SK-N-SH (cell line): ENCODE data around the gene WIPF3. TPM values are rescaled to one million over a fixed set of nuclear protein-coding genes. Genes with fewer than 3 reads are reported as not detected.

ENCODE experiments used
- CTCF ChIA-PET: fragments of 300-600, 350-600 bp; formaldehyde crosslinking; extraction: SDS; loops from one replicate; lab custom pipeline; 2021; lab: Yijun Ruan, JAX
- POLR2A ChIA-PET: fragments of 350-600 bp; sonication (Branson Sonifier 250); formaldehyde crosslinking; extraction: SDS; loops from one replicate; lab custom pipeline; 2020; ENCODE audit warnings: antibody characterized with exemption, inconsistent platforms; lab: Yijun Ruan, JAX
- DNase-seq: peaks from one replicate; pipeline ENCODE4 v3.0.0; 2012
- H2AFZ ChIP-seq: fragments of 200-600 bp; sonication (generic); 2 replicates; pipeline ENCODE4 v1.8.1; 2016; ENCODE audit warnings: antibody characterized with exemption, mild to moderate bottlenecking, low read depth
- H3F3A ChIP-seq: fragments of 200-600 bp; sonication (generic); replicated peaks from 2 replicates; pipeline ENCODE3; 2016; ENCODE audit warnings: antibody characterized with exemption, mild to moderate bottlenecking; ENCODE audit not compliant: insufficient read depth
- H3K27ac ChIP-seq, 2 experiments: fragments of 200-500 bp in 1 of 2; fragments of 200-600 bp in 1 of 2; sonication (Bioruptor generic) in 1 of 2; sonication (generic), shearing (Covaris generic) in 1 of 2; 2 replicates each; pipeline versions ENCODE4 v1.5.1 to v1.6.1; 2014 to 2016; ENCODE audit warnings: low read depth in 2 of 2, inconsistent platforms in 1 of 2, low read length in 1 of 2, mild to moderate bottlenecking in 1 of 2, mixed read lengths in 1 of 2
- H3K27me3 ChIP-seq: fragments of 200-600 bp; sonication (generic), shearing (Covaris generic); 2 replicates; pipeline ENCODE4 v1.6.1; 2016; ENCODE audit warnings: mixed run types; ENCODE audit not compliant: insufficient read depth
- H3K36me3 ChIP-seq, 2 experiments: fragments of 200-500 bp in 1 of 2; fragments of 200-600 bp in 1 of 2; sonication (Bioruptor generic) in 1 of 2; sonication (generic) in 1 of 2; replicated peaks in 1 of 2; 2 replicates each; pipeline versions ENCODE3 to v1.5.1; 2014 to 2016; ENCODE audit warnings: low read length in 1 of 2, mild to moderate bottlenecking in 1 of 2; ENCODE audit not compliant: insufficient read depth in 2 of 2, control insufficient read depth in 1 of 2
- H3K4me1 ChIP-seq, 2 experiments: fragments of 200-500 bp in 1 of 2; fragments of 200-600 bp in 1 of 2; sonication (Bioruptor generic) in 1 of 2; sonication (generic), shearing (Covaris generic) in 1 of 2; 2 replicates each; pipeline versions ENCODE4 v1.5.1 to v1.6.1; 2014 to 2016; ENCODE audit warnings: low read depth in 1 of 2, low read length in 1 of 2, mixed run types in 1 of 2; ENCODE audit not compliant: insufficient read depth in 2 of 2, control insufficient read depth in 1 of 2
- H3K4me2 ChIP-seq: fragments of 200-600 bp; sonication (generic), shearing (Covaris generic); 2 replicates; pipeline ENCODE4 v1.6.1; 2017; ENCODE audit warnings: mixed run types
- H3K4me3 ChIP-seq, 2 experiments: fragments of 200-500 bp in 1 of 2; fragments of 200-600 bp in 1 of 2; sonication (Bioruptor generic) in 1 of 2; sonication (generic), shearing (Covaris generic) in 1 of 2; 2 replicates each; pipeline versions ENCODE4 v1.5.1 to v1.8.1; 2014 to 2016; ENCODE audit warnings: low read depth in 2 of 2, inconsistent platforms in 1 of 2, low read length in 1 of 2, mild to moderate bottlenecking in 1 of 2, mixed read lengths in 1 of 2, moderate library complexity in 1 of 2
- H3K79me2 ChIP-seq: fragments of 200-600 bp; sonication (generic); 2 replicates; pipeline ENCODE4 v1.8.1; 2017; ENCODE audit warnings: mild to moderate bottlenecking; ENCODE audit not compliant: insufficient read depth
- H3K9ac ChIP-seq: fragments of 200-600 bp; sonication (generic); 2 replicates; pipeline ENCODE4 v1.6.1; 2017; ENCODE audit warnings: mixed run types
- H3K9me2 ChIP-seq: fragments of 200-600 bp; sonication (generic); 2 replicates; pipeline ENCODE4 v1.6.1; 2017; ENCODE audit warnings: mixed run types
- H3K9me3 ChIP-seq: fragments of 200-600 bp; sonication (generic); 2 replicates; pipeline ENCODE4 v1.6.1; 2017; ENCODE audit warnings: mixed run types, mild to moderate bottlenecking, moderate library complexity
- H4K20me1 ChIP-seq: fragments of 200-600 bp; sonication (generic); 2 replicates; pipeline ENCODE4 v1.6.1; 2017; ENCODE audit warnings: mild to moderate bottlenecking, mixed run types; ENCODE audit not compliant: insufficient read depth
- ELF1 ChIP-seq: IDR thresholded peaks from 2 replicates; pipeline ENCODE4 v1.4.0; 2012
- EP300 ChIP-seq, 2 experiments: IDR thresholded peaks; 2 replicates each; pipeline versions ENCODE4 v1.4.0 to v1.6.1; 2012; ENCODE audit warnings: borderline replicate concordance in 1 of 2, low read depth in 1 of 2, low read length in 1 of 2
- EZH2phosphoT487 ChIP-seq: fragments of 200-600 bp; sonication (generic); IDR thresholded peaks from 2 replicates; pipeline ENCODE4 v1.6.1; 2017; ENCODE audit warnings: low read depth, mixed run types, mild to moderate bottlenecking, antibody characterized with exemption, moderate library complexity, borderline replicate concordance
- FOXJ3 ChIP-seq: sonication (generic); formaldehyde crosslinking; IDR thresholded peaks from 2 replicates; pipeline ENCODE4 v1.5.1; 2020; ENCODE audit warnings: mild to moderate bottlenecking, missing genetic modification reagents
- GABPA ChIP-seq: IDR thresholded peaks from 2 replicates; pipeline ENCODE4 v1.4.0; 2012; ENCODE audit warnings: low read depth, mild to moderate bottlenecking
- JUND ChIP-seq: IDR thresholded peaks from 2 replicates; pipeline ENCODE4 v1.4.0; 2012
- MEF2A ChIP-seq: IDR thresholded peaks from 2 replicates; pipeline ENCODE4 v1.4.0; 2012; ENCODE audit warnings: low read depth, borderline replicate concordance
- MXI1 ChIP-seq: IDR thresholded peaks from 2 replicates; pipeline ENCODE4 v1.6.1; 2012; ENCODE audit warnings: mild to moderate bottlenecking, low read depth, low read length, improper control_type of control experiment
- RAD21 ChIP-seq: IDR thresholded peaks from 2 replicates; pipeline ENCODE4 v1.6.1; 2012; ENCODE audit warnings: mild to moderate bottlenecking, low read length
- REST ChIP-seq: IDR thresholded peaks from 2 replicates; pipeline ENCODE4 v1.6.1; 2012; ENCODE audit warnings: mild to moderate bottlenecking, low read depth, low read length, moderate library complexity
- RXRA ChIP-seq: IDR thresholded peaks from 2 replicates; pipeline ENCODE4 v1.4.0; 2012; ENCODE audit warnings: low read depth, mild to moderate bottlenecking, borderline replicate concordance
- SIN3A ChIP-seq: IDR thresholded peaks from 2 replicates; pipeline ENCODE4 v1.6.1; 2012; ENCODE audit warnings: low read depth, mild to moderate bottlenecking, low read length, moderate library complexity, borderline replicate concordance
- TAF1 ChIP-seq: IDR thresholded peaks from 2 replicates; pipeline ENCODE4 v1.6.1; 2012; ENCODE audit warnings: low read depth, mild to moderate bottlenecking, low read length, moderate library complexity, borderline replicate concordance
- TEAD4 ChIP-seq: IDR thresholded peaks from 2 replicates; pipeline ENCODE4 v1.4.0; 2012; ENCODE audit warnings: mild to moderate bottlenecking, borderline replicate concordance; ENCODE audit not compliant: insufficient read depth
- USF1 ChIP-seq: IDR thresholded peaks from 2 replicates; pipeline ENCODE4 v1.4.0; 2012; ENCODE audit warnings: low read depth, borderline replicate concordance
- ZBTB33 ChIP-seq: IDR thresholded peaks from 2 replicates; pipeline ENCODE4 v1.4.0; 2012; ENCODE audit warnings: low read depth, borderline replicate concordance
- WGBS: methylation state at CpG from one replicate; pipeline ENCODE4 v1.1.6; 2017; ENCODE audit warnings: low lambda C conversion rate; 5-methylcytosine and 5-hydroxymethylcytosine counted together
- polyA plus RNA-seq, 3 experiments: library from polyadenylated mRNA; depleted of rRNA; stranded (reverse); fragments of >200 nt; gene quantifications; 2 replicates each; pipeline ENCODE4 v1.2.3, GENCODE V29; 2012

The WIPF3 gene
- polyA plus RNA-seq, 1 of the 3 experiments (the other 2 are of a cell fraction), result 0.02 TPM

- no peak for TF ChIP-seq ELF1
- TF ChIP-seq TEAD4, result no peak
- no peak for TF ChIP-seq EZH2phosphoT487
- TF ChIP-seq ZBTB33, result no peak
- TF ChIP-seq EP300 (IDR thresholded peaks at IDR 0.05; ENCODE audit: borderline replicate concordance in 1 of 2, low read depth in 1 of 2, low read length in 1 of 2), result no peak
- no peak for TF ChIP-seq MEF2A
- TF ChIP-seq MXI1, result no peak
- TF ChIP-seq RAD21, result no peak
- no peak for TF ChIP-seq FOXJ3 (CRISPR knock-in tag)
- TF ChIP-seq USF1, result no peak
- TF ChIP-seq GABPA, result no peak
- no peak for TF ChIP-seq REST
- no peak for TF ChIP-seq SIN3A
- no peak for TF ChIP-seq RXRA
- no peak for TF ChIP-seq TAF1
- no peak for TF ChIP-seq JUND
- H3K9ac ChIP-seq, result no peak overlapping the region
- no peaks in the 10 kb centered on the region for H3K79me2 ChIP-seq
- ChIA-PET POLR2A (no interaction called here), CTCF (interaction anchor here (0.6 kb wide), 1 partner anchor 1276 kb away, joined by 3 read pairs; no protein-coding TSS in a partner anchor)
- no peak overlapping the region for H2AFZ ChIP-seq
- WGBS, result 49% methylated on average over 3 of the region's 3 CpGs
- no peaks in the 10 kb centered on the region for H4K20me1 ChIP-seq
- H3F3A ChIP-seq, result no peaks in the 10 kb centered on the region
- H3K9me3 ChIP-seq, result no peaks in the 10 kb centered on the region
- H3K36me3 ChIP-seq, result no peaks in the 10 kb centered on the region
- H3K27me3 ChIP-seq, result no peaks in the 10 kb centered on the region
- no peak overlapping the region for H3K4me2 ChIP-seq
- DNase-seq, result no peak
- H3K27ac ChIP-seq, result no peak overlapping the region
- H3K4me3 ChIP-seq, result no peak overlapping the region
- H3K9me2 ChIP-seq, result no peaks in the 10 kb centered on the region
- H3K4me1 ChIP-seq, result peaks cover 7 to 13% of the 10 kb centered on the region in 2 experiments; a peak in 3 of 4 replicates
These were observed 55.6 kb downstream of the WIPF3 start for GRCh38 chr7:29861884-29862283.
